ENCODE data around the gene FNDC8.
"Not testable (repeated sequence)": the region's sequence is repeated elsewhere in the genome, so short reads cannot be mapped to it uniquely, and the experiment has no call there.

The FNDC8 gene

DNA sequence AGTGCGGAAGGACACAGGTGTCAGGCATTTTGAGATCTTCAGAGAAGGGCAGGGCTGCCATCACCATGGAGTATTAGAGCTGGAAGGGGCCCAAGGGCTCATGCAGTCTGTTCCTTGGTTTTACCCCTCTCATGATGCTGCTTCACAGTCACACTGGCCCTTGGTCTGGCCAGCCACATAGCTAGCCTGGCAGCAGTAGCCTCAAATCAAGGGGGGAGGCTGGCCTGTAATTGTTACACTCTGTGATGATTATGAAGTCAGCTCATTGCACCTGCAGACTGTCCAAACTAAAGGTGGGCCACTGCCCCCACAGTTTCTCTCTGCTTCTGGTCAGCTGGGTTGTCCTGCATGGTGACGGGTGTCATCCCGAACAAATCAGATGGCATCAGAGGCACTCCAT lies at the start of gene FNDC8:
Gene FNDC8 (plus strand): TSS at position 301 of the 400 bp plus-strand sequence. CDS start 79 bp downstream, at position 380.
- no peak for DNase-seq

DNA sequence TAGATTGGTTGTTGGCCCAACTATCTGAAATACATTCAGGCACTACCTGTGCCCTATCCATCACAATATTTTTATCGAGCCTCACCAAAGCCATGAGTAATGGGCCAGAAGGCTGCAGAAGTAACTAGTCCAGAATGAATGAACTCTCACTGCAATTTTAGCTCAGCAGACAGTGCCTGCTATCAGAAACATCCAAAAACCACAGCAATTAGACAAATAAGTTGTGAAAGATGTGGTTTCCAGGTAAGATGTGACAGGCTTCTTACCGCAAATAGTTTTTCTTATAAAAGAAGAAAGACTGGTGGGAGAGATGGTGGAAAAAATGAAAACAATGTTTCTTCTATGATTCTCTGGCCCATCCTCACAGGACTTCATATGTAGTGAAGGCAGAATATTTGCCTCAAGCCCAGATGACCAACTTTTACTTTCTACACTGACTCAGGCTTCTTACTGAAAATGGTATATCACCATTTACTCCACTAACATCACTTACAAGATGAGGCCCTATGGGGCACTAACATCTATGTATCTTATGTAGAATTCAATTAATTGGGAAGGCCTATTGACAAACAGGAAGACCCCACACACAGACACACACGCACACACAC lies 48.1 kb upstream of the FNDC8 start:
- no peak for DNase-seq

DNA sequence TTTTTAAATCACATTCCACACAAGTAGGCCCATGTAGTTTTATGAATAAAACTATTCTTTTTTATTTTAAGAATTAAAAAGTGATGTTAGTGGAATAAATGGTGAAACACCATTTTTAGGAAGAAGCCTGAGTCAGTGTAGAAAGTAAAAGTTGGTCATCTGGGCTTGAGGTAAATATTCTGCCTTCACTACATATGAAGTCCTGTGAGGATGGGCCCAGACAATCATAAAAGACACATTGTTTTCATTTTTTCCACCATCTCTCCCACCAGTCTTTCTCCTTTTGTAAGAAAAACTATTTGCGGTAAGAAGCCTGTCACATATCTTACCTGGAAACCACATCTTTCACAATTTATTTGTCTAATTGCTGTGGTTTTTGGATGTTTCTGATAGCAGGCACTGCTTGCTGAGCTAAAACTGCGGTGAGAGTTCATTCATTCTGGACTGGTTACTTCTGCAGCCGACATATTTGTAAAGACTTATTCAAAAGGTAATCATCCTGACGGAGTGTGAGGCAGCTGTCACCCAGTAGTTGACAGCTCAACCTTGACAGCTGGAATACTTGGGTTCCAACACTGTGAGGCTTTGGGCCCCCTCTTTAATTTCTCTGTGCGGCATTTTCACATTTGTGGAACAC lies 47.3 kb upstream of the FNDC8 start:
- no peak for DNase-seq

DNA sequence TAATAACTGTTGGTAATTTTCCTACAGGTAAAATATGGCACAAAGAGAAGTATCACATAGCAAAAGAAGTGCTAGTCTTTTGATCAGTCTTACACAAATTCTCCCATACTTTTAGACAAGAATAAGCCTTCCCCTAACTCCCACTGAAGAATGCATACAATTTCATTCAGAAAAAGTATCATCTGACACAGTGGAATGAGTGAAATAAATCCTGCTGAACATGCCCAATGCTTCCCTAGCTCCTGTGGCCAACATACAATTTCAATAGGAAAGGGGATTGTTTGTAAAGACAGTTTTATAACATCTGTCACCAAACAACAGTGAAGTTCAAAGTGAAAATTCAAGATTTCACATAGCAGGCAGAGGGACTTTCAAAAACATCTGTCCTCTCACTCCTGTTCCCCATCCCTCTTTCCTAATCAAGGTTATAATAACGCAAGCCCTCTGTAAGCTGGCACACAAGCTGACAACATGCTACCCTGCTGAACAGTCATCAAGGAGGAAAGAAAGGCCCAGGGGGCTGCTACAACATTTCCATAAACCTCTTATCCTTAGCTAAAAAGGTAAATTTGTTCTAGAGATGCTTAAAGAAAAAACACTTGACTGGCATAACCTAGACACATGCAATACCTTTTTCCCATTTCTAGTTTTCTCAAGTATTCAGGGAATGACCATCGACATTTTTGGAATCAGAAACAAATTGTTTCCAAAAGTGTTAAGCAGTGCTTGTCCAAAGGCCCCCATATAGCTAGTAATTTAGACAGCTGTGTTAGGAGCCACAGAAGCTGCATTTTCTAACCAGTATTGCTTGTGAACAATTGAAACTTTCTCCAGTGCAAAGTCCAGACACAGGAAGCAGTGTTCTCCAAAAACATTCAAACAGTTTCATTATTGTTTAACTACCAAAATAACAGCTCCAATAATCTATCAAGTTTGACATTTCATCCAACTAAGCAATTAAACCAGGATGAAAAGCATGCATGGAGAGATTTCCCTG lies 46.4 kb upstream of the FNDC8 start:
- no peak for DNase-seq

DNA sequence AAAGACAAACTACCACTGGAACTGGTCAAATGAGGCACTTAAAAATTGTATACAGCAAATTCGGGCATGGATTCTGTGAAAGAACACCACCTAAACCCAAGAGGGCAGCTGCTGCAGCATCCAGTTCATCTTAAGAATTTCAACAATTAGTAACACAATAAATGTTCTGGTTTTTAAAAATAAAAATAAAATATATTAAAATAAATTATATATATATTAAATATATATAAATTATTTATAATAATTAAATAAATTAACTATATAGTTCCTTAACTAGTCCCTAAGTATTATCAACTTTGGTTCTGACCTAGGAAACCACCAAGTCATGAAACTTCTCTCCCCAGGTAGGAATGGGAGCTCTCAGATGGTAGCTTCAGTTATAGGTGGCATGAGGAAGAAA lies 44.5 kb upstream of the FNDC8 start:
- no peak for DNase-seq

DNA sequence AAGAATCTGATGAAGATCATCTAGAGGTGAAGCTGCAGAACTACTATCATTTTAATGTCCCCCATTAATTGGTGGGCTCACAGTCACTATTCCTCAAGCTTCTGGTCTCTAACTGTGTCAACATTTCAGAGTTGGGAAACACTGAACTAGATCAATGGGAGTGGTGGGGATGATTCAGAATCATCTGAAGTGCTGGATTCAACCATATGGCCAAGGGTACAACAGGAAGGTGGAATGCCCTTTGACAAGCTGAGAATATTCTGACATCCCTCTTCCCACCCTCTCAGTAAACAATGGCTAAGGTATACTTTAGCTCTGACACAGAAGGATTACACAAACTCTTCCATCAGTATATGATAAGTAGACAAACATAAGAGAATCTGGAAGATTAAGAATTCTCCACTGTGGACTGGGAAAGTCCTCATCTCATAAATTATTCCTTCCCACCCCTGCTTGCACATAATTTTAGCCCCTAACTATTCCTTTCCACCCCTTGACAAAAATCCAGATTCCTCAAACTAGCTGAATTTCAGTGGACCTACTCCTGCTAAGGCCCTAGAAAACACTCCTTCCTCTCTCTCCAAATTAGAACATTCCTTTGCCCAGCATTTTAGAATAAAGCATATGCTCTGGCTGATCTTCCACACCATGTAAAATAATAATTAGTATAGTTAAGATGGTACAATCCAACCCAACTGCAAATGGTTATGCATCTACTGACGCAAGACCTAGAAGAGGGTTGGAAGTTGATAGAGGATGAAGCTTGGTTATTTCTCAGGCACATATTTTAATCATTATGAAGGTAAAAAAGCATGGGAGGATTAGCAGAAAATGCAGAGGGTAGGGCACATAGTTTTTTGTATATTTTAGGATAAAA lies 41.6 kb upstream of the FNDC8 start:
- no peak for DNase-seq

DNA sequence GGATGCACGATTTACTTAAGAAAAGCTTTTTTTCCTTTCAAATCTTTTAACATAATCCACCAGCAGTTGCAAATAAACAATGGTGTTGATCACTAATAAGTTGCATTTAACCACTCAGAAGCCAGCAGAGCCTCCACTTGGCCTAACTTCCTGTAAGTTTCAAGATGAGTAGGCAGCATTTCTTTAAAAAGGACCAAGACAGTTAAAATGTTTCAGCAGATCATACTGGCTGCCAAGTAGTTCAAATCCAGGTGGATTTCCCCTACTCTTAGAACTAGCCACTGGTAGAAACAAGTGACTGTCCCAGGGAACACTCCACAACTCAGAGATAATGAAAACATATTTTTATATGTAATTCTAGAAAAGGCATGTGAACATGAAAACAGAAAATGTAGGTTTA lies 40.9 kb upstream of the FNDC8 start:
- no peak for DNase-seq

DNA sequence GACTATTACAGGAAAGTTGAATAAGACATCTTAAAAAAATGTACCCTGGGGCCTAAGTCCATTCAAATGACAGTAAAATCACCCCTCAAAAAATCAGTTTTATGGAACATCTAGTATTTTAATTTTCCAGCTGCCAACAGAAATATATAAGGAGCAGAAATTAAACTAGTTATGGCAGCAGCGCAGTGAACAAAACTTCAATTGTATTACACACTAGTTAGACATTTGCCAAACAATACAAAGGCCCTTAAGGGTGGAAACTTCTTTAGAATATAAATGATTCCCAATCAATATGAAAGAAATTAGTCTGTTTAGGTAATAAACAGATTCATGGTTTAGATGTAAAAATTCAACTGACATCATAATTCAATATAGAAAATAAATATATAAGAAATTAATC lies 39.8 kb upstream of the FNDC8 start:
- DNase-seq = no peak

DNA sequence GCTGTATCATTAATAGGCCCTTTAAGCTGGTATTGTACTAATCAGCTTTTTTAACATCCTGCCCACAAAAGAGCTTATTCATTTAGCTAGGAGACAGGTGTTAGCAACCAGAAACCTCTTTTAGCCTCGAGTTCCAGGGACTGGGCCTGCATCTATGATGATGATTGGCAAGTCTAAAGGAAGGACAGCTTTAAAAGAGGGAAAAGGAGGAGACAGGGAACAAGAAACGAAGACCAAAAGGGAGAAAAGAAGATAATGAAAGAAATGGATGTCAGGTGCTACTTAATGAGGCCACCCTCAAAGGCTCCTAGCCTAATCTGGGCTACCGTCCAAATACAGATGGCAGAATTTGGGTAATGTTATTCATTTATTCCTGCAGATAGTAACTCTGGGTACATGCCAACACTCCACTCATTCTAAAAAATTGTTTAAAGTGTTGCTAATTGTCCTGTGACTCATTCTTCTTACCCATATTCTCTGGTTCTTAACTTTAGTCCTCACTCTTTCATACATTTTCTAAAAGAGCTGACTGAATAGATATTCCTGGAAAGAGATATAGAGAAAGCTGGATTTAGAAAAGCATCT lies 39.2 kb upstream of the FNDC8 start:
- no peak for DNase-seq

DNA sequence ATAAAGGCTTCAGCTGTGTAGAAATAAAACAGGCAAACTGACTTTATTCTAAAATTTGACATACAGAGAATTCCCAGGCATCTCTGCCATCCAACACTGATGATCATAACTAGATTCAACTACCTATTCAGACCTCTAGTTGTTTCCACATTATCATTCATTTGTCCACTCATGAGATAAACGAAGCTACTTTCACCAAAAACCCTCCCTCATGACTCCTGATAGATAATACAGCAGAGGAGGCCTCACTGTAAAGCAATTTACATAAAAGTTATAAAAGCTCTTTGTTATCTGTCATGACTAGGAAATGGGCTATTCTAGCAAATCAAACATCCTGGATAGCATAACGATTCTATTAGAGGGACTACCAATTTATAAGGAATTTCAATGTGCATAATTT lies 38.3 kb upstream of the FNDC8 start:
- no peak for DNase-seq

DNA sequence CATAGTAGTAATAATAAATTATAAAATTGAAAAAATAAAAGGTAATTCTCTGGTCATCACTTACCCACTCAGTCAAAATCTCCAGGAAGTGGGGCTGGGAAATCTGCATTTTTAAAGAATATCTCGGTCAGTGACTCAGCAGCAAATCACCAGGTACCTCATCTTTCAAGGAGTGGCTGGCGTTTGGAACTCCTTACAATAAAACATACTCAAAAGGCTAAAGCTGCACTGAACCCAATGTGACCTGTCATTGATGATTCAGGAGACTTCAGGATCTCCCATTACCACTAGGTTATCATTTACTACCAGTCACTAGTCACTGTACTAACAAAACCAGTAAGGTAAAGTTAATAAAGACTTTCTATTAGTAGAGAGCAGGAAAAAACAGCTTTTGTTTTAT lies 36.4 kb upstream of the FNDC8 start:
- DNase-seq = no peak

DNA sequence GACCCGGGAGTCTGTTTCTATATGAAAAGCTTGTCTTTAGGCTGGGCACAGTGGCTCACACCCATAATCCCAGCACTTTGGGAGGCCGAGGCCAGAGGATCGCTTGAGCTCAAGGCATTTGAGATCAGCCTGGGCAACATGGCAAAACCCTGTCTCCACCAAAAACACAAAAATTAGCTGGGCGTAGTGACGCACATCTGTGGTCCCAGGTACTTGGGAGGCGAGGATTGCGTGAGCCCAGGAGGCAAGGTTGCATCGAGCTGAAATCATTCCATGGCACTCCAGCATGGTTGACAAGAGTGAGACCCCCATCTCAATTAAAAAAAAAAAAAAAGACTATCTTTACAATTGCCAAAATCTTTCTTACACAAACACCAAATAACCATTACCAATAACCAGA lies 35.3 kb upstream of the FNDC8 start:
- no peak for DNase-seq

DNA sequence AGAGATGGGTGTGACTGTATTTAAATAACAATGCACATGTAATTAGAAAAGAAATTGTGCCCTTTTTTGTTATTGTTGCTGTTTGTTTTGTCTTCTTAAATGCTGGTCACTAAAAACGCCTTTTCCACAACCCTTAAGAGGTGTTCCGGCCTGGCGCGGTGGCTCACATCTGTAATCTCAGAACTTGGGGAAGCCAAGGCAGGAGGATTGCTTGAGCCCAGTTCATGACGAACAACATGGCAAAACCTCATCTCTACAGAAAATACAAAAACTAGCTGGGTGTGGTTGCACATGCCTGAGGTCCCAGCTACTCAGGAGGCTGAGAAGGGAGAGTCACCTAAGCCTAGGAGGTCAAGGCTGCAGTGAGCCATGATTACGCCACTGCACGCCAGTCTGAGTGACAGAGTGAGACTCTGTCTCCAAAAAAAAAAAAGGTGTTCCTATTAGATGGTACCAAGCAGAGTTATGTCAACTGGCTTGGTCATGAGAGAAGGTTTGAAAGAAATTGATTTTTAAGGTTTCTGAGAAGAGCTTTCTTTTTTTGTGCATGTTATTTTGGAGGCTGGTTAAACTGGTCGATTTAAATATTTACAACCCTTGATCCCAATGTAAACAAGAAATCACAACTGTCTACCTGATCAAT lies 34.4 kb upstream of the FNDC8 start:
- no peak for DNase-seq

DNA sequence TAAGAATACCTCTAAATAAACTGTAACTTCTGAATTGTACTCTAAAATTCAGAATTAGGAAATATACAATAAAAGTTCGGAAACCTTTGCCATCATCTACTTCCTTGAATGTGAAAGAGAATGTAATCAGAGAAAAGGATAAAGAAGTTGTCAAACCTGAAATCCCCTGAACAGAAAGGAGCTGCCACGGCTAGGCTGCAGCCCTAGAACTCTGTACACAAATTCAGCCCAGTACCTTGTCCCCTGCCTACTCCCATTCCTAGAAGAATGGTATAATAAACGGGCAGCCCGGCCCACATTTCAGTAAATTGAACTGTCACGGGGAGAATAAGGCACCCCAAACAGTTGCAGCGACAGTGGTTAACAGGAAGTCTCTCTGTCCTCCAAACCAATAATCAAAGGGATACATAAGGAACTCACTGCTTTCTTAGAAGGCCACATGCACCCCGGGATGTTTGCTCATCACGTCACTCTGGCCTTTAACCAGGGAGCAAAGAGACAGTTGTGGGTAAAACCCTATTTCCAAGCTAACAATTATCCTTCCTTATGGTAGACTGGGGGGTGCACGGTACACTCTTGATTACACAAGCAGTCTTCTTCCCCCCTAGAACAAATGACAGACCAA lies 33.6 kb upstream of the FNDC8 start:
- DNase-seq = peak in 1 of 2 experiments; percentile 34

DNA sequence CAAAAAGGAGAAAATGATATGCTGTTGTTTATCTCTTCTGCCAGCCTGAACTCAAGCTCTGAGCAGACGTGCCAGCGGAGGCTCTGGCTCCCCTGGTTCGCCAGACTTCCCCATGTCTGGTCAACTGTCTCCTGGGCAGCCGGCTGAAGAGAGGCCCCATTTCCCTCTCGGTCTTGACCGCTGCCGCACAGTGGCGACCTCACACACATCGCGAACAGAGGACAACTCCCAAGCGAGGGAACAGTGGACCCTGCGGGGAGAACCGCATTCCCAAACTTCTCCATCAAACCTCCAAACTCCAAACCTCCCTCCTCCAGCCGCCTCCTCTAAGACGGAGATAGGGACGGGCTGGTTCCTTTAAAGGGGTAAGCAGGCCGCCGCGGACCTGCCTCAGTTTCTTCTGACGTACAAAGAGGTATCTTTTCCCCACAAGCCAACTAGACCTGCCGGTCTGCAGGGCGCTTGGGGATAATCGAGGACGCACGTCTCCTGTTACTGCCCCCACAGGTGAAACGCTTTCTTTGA lies 33.0 kb upstream of the FNDC8 start:
- DNase-seq = peak in 1 of 2 experiments; percentile 34

DNA sequence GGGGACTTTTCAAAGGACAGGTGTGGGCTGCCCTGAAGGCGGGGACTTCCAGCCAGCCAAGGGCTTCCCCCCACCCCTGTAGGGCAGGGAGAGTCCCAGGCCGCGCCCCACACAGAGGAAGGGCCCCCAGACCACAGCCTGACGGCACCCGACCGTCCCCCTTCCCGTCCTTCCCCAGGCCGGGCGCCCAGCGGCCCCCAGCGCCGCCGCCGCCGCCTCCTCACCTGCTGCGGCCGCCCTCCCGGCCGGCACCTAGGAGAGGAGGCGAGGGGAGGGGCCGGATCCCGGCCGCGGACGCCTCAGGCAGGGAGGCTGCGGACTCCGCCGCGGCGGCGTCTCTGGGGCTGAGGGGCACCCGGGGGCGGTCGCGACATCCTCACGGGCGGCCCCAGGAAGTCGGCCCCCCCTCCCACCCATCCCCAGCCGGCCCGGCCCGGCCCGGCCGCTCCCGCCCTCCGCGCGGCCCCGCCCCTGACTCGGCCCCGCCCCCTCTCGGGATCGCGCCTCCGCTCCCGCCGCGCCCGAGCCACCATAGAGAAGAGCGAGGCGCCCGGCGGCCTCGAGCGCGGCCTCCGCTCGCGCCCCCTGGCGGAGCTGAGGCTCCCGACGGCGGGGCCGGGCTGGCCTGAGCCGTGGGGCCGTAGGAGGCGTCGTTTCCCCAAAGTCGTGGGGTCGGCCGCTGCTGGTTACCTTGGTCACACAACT lies 32.4 kb upstream of the FNDC8 start:
- DNase-seq = peak; percentile 57 to 84

DNA sequence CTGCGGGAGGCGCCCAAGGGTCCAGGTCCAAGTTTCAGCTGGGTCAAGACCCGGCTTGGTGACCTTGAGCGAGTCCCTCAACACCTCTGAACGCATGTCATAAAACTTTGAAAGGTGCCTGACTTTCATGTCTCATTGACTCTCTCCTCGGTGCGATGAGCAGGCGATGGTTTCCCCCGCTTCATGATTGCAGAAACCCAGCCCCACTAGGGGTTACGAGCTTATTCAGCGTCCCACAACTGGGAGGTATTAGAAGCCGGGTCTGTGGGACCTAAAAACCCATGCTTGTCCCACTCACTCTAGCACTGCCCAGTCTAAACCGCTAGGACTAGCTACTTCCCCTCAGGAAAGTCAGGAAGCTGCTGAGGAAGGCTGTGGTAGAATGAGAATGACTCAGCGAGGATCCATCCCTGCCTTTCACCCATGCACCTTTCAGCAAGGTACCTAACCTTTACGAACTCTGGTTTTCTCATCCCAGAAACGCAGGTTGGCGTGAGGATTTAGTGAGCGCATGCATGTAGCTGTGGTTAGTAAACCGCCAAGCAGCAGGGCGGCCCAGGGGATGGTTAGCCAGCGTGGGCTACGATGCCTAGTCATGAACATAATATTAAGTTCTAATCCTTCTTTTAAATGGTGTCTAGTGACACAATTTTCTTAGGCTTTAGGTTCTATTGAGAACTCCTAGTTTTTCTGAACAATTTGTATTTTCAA lies 31.7 kb upstream of the FNDC8 start:
- DNase-seq = peak; percentile 47 to 49

DNA sequence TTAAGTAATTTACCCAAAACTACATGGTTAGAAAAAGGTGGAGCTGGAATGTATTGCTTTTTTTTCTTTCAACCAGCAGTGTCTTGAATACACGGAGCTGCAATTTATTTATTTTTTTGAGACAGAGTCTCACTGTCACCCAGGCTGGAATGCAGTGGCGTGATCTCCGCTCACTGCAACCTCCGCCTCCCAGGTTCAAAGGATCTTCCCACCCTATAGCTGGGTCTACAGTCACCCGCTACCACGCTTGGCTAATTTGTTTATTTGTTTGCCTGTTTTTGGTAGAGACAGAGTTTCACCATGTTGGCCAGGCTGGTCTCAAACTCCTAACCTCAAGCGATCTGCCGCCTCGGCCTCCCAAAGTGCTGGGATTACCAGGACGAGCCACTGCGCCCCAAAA lies 30.7 kb upstream of the FNDC8 start:
- not testable (repeated sequence) for DNase-seq

DNA sequence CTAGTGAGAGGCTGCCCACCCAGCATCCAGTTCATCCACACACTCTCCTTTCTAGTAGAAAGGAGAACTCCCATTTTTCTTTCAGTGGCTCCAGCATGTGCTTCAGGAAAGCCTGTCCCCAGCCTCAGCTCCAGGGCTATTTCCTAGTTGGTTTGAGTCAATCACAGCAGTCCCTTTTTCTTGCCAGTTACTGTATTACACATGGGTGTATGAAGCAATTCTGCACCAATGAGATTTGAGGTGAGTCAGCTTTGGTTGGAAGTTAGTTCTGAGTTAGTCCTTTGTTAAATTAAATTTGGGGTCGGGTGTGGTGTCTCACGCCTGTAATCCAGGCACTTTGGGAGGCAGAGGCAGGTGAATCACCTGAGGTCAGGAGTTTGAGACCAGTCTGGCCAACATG lies 26.5 kb upstream of the FNDC8 start:
- no peak for DNase-seq

DNA sequence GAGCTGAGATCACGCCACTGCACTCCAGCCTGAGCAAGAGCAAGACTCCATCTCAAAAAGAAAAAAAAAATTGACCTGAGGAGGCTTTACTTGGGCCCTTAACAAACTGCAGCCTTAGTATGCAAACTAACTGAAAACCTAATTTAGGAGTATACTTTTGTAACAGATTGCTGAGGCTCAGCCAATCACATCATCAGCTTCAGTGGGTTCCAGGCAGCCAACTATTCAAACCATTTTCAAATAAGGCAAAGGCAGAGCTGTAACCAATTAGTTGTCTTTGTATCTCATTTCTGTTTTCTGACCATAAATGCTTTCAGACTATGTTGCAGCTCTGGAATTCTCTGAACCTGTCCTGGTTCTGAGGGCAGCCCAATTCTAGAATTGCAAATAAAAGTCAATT lies 25.7 kb upstream of the FNDC8 start:
- DNase-seq = no peak

Measured in SHP77 (cell line).